GM18508 (cell line): ENCODE measurements around the gene FRMD4B.

Source experiments
- ATAC-seq: cut with Tn5 transposase; IDR thresholded peaks from one replicate; pipeline ENCODE4 v1.9.1; 2021; ENCODE audit warnings: moderate number of reproducible peaks; ENCODE audit not compliant: insufficient read depth, unreplicated experiment

The FRMD4B gene

GRCh38 chr3:69182588-69183316 lies 203.1 kb downstream of the FRMD4B start:
- no peak for ATAC-seq

DNA sequence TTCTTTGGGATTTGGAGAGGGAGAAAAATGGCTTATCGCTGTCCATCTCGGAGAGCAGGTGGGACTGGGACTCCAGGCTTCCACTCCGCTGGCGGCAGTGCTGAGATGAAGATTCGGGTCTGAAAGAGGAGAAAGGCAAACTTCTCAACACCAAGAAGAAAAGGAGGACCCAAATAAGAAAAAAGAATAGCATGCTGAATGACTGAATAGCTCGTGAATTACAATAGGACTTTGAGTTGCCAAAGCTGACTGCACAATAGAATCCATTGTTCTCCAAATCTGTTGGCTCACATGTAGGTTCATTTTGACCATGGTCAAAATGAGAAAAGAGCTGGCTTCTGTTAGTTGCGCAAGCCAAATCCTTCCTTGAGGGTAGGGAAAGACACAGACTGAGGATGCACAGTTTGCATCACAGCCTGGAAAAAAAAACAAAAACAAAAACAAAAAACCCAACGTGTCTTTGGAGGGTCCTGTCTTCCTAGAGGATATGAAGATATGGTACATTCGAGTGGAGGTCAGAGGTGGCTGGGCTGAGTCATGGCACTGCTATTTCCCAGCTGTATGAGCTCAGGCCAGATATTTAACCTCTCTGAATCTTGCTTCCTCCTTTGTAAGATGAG lies 204.2 kb downstream of the FRMD4B start:
- no peak for ATAC-seq

- no peak for ATAC-seq
Observed at GRCh38 chr3:69180869-69181591, 204.9 kb downstream of the FRMD4B start.

- ATAC-seq, result no peak
Observed at GRCh38 chr3:69179740-69180372, 206.0 kb downstream of the FRMD4B start.

DNA sequence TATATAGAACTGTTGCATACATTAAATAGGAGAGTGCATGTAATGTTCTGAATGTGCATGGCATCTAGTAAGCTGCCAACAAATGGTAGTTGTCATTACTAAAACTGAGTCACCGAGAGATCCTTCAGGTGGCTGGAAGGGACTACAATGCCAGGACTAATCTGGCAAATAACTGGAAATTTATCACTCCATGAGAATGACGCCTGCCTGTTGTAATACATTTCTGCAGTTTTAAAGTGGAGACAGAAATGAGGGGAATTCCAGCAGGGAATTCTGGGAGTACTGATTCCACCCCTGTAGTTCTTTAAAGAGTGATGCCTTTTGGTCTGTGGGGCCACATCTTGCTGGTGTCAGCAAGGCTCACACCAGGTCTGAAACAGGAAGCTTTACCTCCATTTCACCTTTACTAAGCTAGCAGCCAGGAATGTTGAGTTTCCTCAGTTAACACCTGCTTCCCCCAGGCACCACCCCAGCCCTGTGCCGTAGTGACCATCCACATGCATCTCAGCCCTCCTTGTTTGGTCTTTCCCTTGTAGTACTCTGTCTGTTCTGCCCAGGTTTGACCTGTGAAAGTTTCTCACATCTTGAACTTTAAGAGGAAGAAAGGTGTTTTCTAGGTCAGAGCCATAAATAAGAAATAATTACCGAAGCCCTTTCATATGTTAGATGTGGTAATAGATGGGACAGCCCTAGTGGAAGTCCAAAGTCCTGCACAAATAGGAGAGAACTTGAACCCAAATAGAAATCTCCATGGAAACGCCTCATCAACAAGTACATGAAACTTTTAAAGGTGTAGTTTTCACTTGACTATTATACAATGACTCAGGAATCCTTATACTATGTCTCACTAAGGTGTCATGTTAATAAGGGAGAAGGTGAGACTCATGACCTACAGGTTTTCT lies 206.8 kb downstream of the FRMD4B start:
- ATAC-seq, result no peak

- no peak for ATAC-seq
Observed at GRCh38 chr3:69178082-69178481, 207.8 kb downstream of the FRMD4B start.

- ATAC-seq, result no peak
Observed at GRCh38 chr3:69174871-69175737, 210.8 kb downstream of the FRMD4B start.

DNA sequence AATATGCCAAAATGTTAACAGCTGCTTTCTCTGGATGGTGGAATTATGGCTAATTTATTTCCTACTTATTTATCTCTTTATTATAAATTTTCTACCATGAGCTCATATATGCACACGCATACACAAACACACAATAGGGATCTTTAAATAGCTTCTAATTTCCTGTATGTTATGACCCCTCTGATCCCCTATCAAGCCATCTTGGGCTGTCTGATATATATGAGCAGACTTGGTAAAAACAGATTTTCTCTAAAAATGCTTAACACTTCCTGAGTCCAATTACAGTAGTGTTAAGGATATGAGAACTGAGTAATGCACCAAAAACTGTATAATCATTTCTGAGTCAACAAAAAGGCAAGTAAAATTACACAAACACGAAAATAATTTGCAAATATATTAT lies 211.4 kb downstream of the FRMD4B start:
- ATAC-seq, result no peak

DNA sequence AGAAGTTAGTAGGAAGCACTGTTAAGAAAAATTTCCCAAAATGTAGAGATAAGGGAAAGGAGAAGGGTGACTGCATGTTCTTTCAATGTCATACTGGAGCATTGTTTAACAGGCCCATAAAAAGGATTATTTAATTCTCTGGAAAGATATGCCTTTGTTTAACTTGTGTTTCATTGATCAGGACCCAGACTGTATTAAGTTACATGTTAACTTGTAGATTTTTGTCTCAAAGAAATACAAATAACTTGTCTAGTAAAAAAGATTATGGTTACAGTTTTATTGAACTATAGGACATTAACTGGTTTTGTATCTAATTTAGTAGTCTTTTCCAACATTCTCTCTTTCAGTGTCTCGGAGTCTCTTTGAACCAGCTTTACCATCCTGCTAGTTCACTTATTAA lies 213.8 kb downstream of the FRMD4B start:
- ATAC-seq, result no peak

DNA sequence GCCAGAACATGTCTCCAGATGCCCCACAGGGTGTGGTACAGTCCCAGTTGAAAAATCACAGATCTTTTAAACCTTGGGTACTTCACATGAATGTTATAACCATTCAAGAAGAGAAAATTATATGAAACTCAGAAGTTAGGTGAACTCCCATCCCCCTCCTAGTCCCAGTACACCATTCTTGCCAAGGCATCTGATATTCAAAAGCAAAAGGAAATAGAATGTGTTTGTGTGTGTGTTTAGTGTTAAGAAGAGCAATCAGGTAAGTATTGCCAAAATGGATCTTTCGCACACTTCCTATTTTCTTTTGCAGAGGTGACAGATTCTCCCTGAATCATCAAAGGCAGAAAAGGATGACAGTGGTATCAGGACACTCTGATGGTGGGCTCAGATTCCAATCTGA lies 219.4 kb downstream of the FRMD4B start:
- ATAC-seq, result no peak

DNA sequence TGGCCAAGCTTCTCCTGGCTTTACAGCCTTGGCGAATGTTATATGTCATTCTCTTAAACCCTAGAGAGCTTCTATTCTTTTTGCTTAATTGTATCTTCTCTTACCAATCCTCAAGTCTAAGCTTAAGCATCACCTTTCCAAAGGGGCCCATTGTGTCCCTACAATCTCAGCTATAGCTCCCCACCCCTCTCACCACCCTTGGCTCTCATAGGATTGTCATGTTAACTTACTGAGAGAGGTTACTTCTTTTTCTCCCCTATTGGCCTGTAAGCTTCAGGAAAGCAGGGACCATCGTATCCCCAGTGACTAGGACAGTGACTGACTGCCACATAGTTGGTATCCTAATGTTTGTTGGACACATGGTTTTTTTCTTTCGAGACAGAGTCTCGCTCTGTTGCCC lies 220.1 kb downstream of the FRMD4B start:
- ATAC-seq, result no peak

DNA sequence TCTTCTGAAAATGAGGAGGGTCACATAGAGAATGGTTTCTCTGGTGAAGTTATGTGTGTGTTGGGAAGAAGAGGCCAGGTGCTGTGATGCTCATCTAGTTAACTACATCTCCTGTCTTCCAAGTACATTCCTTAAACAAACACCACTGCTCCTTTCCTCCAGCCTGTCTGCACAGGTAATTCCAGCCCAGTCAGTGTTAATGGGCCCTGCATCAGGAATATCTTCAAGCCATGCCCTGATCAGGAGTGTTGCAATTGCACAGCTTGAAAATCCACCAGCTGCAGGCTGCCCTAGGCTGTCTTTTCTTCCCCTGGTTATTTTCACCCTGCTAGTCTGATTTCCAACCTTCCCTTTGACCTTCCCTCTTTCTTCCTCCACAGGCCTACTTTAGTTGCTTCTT lies 221.6 kb downstream of the FRMD4B start:
- ATAC-seq, result no peak

- no peak for ATAC-seq
Observed at GRCh38 chr3:69162308-69162980, 223.4 kb downstream of the FRMD4B start.

GRCh38 chr3:69161587-69162307 lies 224.1 kb downstream of the FRMD4B start:
- ATAC-seq, result no peak

- no peak for ATAC-seq
Observed at GRCh38 chr3:69160525-69160924, 225.4 kb downstream of the FRMD4B start.

DNA sequence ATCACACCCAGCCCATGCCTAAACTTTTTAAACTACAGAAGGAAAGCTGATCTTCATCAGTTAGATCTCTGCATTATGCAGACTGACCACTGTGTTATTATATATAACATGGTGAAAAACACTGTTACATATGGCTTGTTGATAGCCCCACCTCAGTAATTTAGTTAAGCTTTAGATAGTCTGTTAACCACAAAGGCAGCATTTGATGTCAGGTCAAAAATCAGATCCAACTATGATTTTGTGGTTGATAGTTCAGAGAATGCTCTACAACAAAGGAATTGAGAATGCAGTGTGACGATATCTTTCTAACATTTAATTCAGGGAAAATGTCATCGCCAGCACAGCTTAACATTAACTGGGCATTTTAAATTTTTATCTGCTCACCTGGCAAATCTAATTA lies 225.8 kb downstream of the FRMD4B start:
- ATAC-seq, result no peak

DNA sequence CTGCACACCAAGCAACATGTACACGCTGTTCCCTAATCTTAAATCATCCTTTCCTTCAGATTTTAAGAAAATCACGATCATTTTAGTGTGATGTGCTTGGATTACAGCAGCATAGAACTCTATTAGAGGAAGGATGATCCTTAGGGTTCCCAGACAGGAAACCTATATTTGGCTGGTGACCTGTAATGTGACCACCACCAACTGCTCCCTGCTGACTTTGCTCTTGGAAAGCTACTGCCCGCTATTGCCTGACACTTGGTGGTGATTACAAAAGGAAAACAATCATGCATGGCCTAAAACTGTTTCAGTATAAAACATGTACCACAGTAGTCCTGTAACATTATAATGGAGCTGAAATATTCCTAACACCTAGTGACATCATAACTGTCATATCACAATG lies 236.3 kb downstream of the FRMD4B start:
- ATAC-seq, result no peak

GRCh38 chr3:69145688-69146087 lies 240.2 kb downstream of the FRMD4B start:
- ATAC-seq, result no peak
